GM19193 (cell line): ENCODE results near the gene ANKRD13B.

Experiments
- POLR2A ChIP-seq: IDR thresholded peaks from 4 replicates; pipeline ENCODE4 v1.6.1; 2011; ENCODE audit not compliant: insufficient read depth, insufficient read length; ENCODE audit errors: extremely low read depth

Gene ANKRD13B

DNA sequence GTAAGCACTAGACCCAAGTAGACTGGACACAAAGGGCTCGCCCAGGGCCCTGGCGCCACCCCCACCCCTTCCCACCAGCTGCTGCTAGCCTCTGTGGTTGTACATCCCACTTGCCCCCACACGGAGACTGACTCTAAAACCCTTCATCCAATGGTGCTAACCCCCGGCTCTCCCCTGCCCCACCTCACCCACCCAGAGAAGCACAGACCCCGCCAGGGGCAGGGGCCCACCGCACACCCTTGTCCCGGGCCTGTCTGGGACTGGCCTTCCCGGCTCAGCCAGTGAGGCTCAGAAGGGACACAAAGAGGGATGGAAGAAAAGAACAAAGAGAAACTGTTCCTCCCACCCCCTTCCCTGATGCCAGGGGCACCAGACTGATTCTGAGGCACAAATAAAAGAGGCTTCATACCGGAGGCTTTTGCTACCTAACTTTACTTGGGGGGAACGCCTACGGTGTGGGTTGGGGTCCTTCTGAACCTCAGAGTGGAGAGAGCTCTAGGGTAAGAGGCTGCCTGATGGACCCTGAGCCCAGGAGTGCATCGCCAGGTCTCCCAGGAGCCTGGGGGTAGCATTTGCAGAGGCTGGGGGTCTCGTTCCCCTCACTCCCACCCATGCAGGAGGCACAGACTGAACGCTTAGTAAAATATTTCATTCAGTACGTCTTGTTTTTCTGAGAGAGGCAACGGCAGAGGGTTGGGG, 21.6 kb downstream of the ANKRD13B start:
- TF ChIP-seq POLR2A: no peak

DNA sequence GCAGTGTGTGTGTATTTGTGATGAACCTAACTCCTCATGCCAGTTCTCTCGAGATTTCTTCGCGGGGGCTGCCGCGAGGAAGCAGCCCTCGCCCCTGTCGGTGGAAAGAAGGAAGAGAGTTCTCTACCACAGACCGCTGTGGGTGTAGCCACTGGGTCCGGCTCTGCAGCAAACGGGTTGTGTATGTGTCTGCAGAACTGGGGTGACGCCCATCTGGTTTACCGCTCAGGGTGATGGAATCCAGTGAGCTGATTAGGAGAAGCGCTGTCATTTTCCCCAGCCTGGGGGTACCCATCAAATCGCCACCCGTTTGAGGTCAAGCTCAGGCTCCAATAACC, 22.1 kb downstream of the ANKRD13B start:
- no peak for TF ChIP-seq POLR2A

DNA sequence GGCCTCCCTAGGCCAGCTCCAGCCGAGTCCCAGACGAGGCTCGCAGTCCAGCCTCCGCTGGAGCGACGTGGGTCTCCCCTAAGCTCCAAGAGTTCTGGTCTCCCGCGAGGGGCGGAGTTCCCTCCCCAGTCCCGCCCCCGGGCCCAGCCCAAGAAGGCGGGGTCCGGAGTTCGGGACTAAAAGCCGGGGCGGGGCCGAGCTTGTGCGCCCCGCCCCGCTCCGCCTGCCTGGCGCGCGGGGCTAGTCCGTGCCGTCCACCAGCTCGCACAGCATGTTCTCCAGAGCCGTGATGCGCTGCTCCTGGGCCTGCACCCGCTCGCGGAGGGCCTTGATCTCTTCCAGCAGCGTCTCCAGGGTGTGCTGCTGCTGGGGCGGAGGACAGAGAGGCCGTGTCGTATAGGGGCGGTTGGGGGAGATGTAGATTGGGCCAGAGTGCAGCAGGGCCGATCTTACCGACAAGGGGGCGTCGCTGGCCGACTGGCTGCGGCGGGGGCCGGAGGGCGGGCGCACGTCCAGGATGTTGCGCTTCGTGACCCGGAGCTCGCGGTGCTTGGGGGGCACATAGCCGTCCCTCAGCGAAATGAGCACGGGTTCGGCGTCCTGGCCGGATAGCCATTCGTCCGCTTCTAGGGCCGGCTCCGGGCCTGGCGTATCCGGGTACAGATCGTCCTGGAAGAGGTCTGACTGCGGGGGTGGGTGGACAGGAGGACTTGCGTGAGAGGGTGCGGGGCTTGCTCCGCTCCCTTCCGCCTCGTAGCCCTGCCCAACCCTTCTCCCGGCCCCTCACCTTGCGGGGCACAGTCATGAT, 22.8 kb downstream of the ANKRD13B start:
- TF ChIP-seq POLR2A: no peak

DNA sequence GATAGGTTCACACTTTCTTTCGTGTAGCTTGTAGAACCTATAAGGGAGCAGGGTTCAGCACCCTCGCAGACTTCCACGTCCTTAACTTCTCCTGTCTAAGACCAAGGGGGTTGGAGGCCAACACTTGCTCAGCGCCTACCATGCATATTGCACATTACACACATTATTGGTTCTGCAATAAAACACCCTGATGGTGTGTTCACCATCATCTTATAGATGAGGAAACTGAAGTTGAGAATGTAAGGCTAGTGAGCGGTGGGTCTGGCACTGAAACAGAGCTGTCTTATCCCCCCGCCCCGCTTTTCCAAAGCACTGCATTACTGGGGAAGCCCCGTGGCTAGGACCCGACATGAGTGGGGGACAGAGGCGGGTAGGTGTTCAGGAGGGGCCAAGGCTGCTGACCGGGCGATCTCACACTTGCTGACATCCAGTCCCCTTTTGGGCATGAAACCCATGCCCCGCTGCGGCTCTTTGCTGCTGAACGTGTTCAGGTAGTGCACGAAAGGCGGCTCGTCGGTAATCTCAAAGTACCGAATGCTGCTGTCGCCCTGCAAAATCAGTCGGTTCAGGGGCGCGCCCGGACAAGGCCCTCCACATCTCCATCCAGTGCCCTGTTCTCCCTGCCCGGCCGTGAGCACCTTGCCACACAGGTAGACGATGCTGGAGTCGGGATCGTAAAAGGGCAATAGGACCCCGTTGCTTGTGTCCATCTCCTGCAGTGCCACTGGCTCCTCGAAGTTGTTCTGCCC, 23.5 kb downstream of the ANKRD13B start:
- no peak for TF ChIP-seq POLR2A

GRCh38 chr17:29617125-29617480, 24.2 kb downstream of the ANKRD13B start:
- TF ChIP-seq POLR2A: no peak

DNA sequence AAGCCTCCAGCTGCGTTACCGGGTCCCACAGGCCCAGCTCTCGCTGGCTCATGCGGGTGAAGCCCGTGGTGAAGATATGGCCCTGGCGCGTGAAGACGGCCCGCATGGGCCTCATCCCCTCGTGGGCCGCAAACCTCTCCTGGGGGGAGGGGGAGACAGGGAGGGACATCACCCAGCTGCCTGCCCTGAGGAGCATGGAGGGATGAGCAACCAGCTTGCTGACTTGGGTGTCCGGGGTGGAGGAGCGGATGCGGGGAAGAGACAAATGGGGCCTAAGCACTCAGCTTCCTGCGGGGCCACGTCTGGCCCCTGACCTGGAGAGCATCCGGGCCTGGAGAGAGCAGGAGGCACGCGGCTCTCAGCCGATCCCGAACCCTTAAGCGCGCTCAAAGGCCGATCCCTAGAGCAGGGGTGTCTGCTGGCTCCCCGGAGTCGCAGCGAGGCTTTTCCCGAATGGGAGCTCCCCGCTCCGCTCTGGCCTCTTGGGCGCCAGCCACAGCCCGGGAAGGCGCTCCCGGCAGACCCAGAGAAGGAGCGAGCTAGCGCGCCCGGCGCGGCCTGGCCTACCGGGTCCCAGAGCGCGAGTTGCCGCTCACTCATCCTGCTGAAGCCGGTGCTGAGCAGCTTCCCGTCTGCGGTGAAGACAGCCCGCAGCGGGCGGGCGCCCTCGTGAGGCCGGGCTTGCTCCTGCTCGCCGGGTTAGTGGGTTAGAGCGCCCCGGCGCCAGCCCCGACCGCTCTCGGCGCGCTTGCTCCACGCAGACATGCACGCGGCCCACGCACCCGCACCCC, 24.7 kb downstream of the ANKRD13B start:
- TF ChIP-seq POLR2A: peak; percentile 44

DNA sequence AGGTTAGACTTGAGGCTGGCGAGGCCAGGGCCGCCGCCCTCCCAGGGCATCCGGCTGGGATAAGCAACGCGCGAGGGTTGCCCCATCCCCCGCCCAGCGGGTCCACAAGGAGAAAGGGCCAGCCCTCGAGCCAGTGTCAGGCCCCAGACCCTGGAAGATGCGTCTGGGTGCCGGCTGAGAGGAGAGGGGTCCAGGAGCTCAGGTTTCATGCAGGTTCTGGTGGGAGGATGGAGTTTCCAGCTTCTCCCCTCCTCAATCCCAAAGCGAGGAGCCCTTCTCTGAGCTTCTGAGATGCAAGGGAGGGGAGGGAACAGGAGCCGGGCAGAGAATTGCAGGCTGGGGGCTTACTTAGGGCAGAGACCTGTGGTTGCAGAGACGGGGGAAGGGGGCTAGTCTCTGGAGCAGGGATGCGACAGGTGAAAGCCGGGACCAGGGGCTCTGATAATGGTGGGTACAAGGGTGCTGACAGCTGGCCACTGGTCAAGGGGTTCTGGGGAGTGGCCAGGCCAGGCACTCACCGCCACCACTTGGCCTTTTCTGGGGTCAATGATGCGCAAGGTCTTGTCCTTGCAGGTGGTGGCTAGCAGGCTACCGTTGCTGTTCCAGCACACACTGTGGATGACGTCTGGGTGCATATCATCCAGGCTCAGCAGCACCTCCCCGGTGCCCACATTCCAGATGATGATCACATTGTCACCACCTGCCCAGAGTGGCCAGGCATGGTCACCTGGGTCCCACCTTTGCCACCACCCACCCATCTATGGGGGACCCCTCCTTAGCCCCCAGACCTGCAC, 25.5 kb downstream of the ANKRD13B start:
- no peak for TF ChIP-seq POLR2A

DNA sequence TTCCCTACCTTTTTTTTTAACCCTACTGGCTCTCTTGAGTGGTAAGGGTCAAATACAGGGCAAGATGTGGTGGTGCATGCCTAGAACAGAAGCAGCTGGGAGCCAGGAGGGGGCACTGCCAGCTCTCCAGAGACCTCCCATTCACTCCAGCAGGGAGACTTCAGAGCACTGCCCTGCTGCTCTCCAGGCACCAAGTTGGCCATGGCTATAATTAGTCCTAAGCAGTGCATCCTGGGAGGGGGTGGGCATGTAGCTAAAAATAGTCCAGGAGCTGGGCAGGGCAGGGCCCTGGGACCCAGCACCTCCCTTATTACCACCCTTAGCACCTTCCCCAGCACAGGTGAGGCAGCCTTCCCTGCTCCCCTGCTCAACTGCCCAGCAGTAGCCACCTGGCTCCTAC, 26.3 kb downstream of the ANKRD13B start:
- no peak for TF ChIP-seq POLR2A

GRCh38 chr17:29620271-29620670, 27.3 kb downstream of the ANKRD13B start:
- TF ChIP-seq POLR2A: no peak

- no peak for TF ChIP-seq POLR2A
Measured at GRCh38 chr17:29620779-29621500, 28.0 kb downstream of the ANKRD13B start.

DNA sequence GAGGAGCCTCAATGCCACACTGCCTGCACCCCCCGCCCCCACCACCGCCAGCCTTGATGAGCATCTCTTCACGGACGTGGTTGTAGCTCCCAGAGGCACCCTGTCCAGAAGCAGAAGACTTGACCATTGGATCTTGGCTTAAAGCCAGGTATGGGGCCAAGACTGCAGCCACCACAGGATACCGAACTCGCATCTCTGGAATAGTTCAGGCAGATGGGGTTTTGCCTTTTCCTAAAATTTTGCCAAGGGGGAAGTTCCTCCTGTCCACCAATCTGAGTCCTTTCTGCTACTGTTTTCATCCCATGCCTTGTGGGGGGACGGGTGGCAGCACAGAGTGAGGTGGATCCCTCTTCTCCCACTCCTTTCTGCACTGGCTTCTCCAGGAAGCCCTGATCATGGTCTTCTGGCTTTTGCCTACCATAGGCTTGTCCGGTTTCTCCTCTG, 28.8 kb downstream of the ANKRD13B start:
- TF ChIP-seq POLR2A: no peak

DNA sequence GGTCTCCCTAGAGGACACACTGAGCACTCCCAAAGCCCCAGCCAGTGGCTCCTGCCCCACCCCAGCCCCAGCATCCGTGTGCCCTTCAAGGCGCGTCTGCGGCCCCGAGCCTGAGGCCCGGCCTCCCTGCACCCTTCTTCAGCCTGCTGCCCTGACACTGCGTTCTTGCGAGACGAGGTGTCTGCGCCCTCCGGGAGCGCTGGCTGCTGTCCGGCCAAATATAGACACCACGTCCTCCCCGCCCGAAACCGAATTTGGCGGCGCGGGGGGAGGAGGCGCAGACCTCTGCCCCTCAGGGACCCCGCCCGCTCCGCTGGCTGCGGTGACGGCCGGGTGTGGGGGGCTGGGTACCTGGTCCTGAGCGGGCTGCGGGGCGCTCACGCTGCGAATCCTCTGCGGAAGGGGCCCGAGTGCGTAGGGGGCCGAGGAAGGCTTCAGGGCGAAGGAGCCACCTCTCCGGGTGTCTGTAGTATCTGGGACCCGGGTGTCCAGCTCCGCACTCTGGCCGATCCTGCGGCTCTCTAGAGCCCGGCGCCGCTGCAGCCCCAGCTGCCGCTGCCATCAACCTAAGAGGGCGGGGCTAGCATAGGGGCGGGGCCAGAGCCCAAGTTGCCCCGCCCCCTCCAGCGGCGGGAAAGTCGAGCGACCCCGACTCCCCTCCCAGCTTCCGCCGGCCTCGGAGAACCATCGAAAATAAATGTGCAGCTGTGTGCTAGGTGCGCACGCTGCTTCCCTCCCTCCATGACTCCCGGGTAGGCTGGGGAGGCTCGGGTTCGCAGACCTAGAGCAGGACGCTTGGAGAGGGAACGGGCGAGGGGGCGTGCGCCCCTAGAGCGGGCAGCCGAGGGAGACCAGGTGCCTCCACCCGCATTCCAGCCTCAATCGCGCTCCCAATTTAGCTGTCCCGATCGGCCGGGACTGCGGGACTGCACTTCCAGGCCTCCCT, 29.7 kb downstream of the ANKRD13B start, which contains the start of gene CORO6:
TSS of gene CORO6 (minus strand) at position 576 of the 946 bp plus-strand sequence. CDS start 1,491 bp downstream, outside the sequence.
- TF ChIP-seq POLR2A: peak; percentile 29
